Cardiac fibroblast (primary cell): ENCODE measurements around the gene DNAH6.
A peak's percentile ranks its signal among the peaks of the same experiment; 100 is the strongest.
"Not testable (repeated sequence)": the region's sequence is repeated elsewhere in the genome, so short reads cannot be mapped to it uniquely, and the experiment has no call there.

Experiments used
- DNase-seq, 2 donors: peaks; one replicate each; pipeline versions ENCODE4 v3.0.0 to v3.0.0-alpha.2; 2010; ENCODE audit warnings: low read depth in 2 of 2
- H3K4me3 ChIP-seq, 2 donors: replicated peaks in 1 of 2; 1 replicate in 1 of 2; 2 replicates in 1 of 2; pipeline ENCODE4 v1.5.1; 2011; ENCODE audit warnings: low read depth in 2 of 2, low read length in 2 of 2, mild to moderate bottlenecking in 2 of 2, moderate library complexity in 1 of 2
- CTCF ChIP-seq: IDR thresholded peaks from one replicate; pipeline ENCODE4 v1.5.1; 2011; ENCODE audit warnings: low read depth, mild to moderate bottlenecking, low read length, inconsistent platforms

DNAH6 gene

GRCh38 chr2:84862006-84862405 is 345.7 kb downstream of the DNAH6 start:
- no peak for DNase-seq
- H3K4me3 ChIP-seq = no peak overlapping the region
- no peak for TF ChIP-seq CTCF

DNA sequence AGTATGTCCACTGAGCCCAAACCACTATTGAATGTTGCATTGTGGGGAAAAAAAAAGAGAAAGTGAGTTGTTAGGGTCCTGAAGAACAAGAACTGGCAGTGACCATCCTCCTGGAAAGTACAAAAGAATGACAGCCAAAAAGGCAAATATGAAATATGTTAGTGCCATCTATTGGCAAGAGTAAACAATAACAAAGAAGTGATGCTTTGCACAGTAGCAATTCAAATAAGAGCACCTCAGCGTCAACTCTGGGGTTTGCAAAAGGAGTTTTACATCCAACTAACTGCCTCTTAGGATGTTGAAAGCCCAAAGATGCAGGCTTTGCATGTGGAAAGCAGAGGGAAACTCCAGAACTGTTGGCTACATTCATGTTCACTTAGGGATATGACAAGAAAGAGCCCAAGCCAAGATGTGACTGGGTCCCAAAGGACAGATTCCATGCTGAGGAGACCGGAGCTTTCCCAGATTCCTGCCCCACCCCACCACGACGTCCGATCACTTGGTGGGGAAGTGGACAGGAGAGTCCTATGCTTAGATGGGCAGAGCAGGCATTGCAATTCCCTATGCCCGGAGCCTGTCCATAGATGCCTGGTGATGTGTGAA is 349.0 kb downstream of the DNAH6 start:
- no peak overlapping the region for H3K4me3 ChIP-seq
- DNase-seq = peak; percentile 49 to 53
- TF ChIP-seq CTCF = peak; percentile 24

DNA sequence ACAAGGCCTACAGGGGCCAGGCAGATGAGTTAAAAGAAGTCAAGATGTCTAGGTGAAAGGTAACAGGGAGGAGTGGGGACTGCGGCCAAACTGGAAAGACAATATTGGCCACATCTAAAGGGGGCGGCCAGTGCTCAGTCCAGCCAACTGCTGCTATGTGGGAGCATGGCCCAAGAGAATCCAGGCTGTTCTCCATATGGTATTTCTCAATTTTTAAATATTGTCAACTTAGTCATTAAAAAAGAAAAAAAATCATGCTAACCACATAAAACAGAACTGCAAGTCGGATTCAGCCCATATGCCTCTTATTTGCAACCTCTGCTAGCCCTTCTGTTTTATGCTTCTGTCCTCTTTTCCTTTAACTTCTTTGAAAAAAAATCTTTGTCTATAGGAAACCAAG is 349.8 kb downstream of the DNAH6 start:
- no peak for TF ChIP-seq CTCF
- peak in 1 of 2 donors; percentile 14 for DNase-seq
- no peak overlapping the region for H3K4me3 ChIP-seq

- DNase-seq, H3K4me3 ChIP-seq: not testable (repeated sequence)
These were observed 352.0 kb downstream of the DNAH6 start for GRCh38 chr2:84868327-84868726.
